Right lobe of liver (tissue), 6 donors: Measurements from ENCODE around the gene MRPL16. TPM values are rescaled to one million over a fixed set of nuclear protein-coding genes. Genes with fewer than 3 reads are reported as not detected.

ENCODE experiments used
- ATAC-seq, 4 donors: fragments of 200-7000 bp; cut with Tn5 transposase; one replicate each; pipeline ENCODE4 v1.9.1; 2020; ENCODE audit warnings: mild to moderate bottlenecking in 4 of 4, moderate library complexity in 4 of 4
- DNase-seq, 3 donors: peaks; one replicate each; pipeline ENCODE4 v3.0.0-alpha.2; 2020
- H3K27ac ChIP-seq, 3 donors: fragments of 200-600 bp; one replicate each; pipeline ENCODE4 v1.8.0; 2022
- H3K27me3 ChIP-seq, 2 donors: fragments of 200-600 bp; one replicate each; pipeline ENCODE4 v1.8.0; 2022
- H3K36me3 ChIP-seq, 4 donors: fragments of 200-600 bp; sonication (generic) in 1 of 4; one replicate each; pipeline versions ENCODE4 v1.5.1 to v1.8.0; 2017 to 2022; ENCODE audit warnings: control low read depth in 1 of 4
- H3K4me1 ChIP-seq, 4 donors: fragments of 200-600 bp; sonication (generic) in 1 of 4; one replicate each; pipeline versions ENCODE4 v1.5.1 to v1.8.0; 2017 to 2022; ENCODE audit warnings: control low read depth in 1 of 4
- H3K4me3 ChIP-seq, 3 donors: fragments of 200-600 bp; one replicate each; pipeline ENCODE4 v1.8.0; 2022
- H3K9me3 ChIP-seq, 4 donors: fragments of 200-600 bp; sonication (generic) in 1 of 4; one replicate each; pipeline versions ENCODE4 v1.5.1 to v1.8.0; 2017 to 2022; ENCODE audit warnings: control low read depth in 1 of 4
- CTCF ChIP-seq, 4 donors: fragments of 200-600 bp in 3 of 4; fragments of 450-650 bp in 1 of 4; IDR thresholded peaks; one replicate each; pipeline versions ENCODE4 v1.5.1 to v1.8.0; 2016 to 2022; ENCODE audit warnings: antibody characterized with exemption in 4 of 4, mild to moderate bottlenecking in 2 of 4
- POLR2A ChIP-seq: fragments of 450-650 bp; IDR thresholded peaks from one replicate; pipeline ENCODE4 v1.6.1; 2017; ENCODE audit warnings: antibody characterized with exemption, mild to moderate bottlenecking
- WGBS: methylation state at CpG from one replicate; pipeline ENCODE4 v1.1.6; 2018; ENCODE audit warnings: low coverage, low lambda C conversion rate; ENCODE audit not compliant: insufficient coverage; ENCODE audit errors: missing lambda C conversion rate; 5-methylcytosine and 5-hydroxymethylcytosine counted together
- intact Hi-C, 2 donors: fragments of 100-400 bp; cut with DNase I; formaldehyde crosslinking; loops; one replicate each; pipeline versions ENCODE4 v1.11.2 to v1.14.1; 2022
- total RNA-seq, 6 experiments: library from RNA; depleted of rRNA in 2 of 6; stranded (reverse); fragments of >200 nt in 2 of 6; fragmentation: NEBNext Ultra II Directional in 3 of 6; extraction: Animal tissue kit (Norgen Biotek cat#: 25700) in 3 of 6; gene quantifications; one replicate each; pipeline versions ENCODE4 v1.1.0 to v1.2.4, GENCODE V29; 2016 to 2023
- donor health status: DM: no; HTN: yes; CAD: no.
- donor health status: DM: no; HTN: no; CAD: no.
- donor health status: DM: no; HTN: no; CAD: no.
- donor health status: DM: no; HTN: yes; CAD: no.
- donor health status: DM: no; HTN: yes; CAD: no.

Gene MRPL16
- total RNA-seq, 6 experiments from 2014 or later = 30.6 to 48.3 (median 37.3) TPM

GRCh38 chr11:59765068-59765735 lies 45.4 kb downstream of the MRPL16 start:
- WGBS = 94% methylated on average over 3 of the region's 4 CpGs
- ATAC-seq (no peak), DNase-seq (no peak)
- no peak overlapping the region for H3K27ac ChIP-seq
- TF ChIP-seq CTCF (IDR thresholded peaks at IDR 0.05) (no peak), POLR2A (no peak)
- H3K27me3 ChIP-seq = no peaks in the 10 kb centered on the region
- H3K9me3 ChIP-seq = no peaks in the 10 kb centered on the region
- H3K36me3 ChIP-seq = no peaks in the 10 kb centered on the region
- no peak overlapping the region for H3K4me3 ChIP-seq
- peaks cover 0 to 4% (median 0%) of the 10 kb centered on the region in 4 donors for H3K4me1 ChIP-seq
- intact Hi-C loops = no loop called here

- Histone ChIP-seq H3K27me3 (no peaks in the 10 kb centered on the region), H3K27ac (no peak overlapping the region), H3K4me1 (no peaks in the 10 kb centered on the region), H3K4me3 (no peak overlapping the region), H3K9me3 (no peaks in the 10 kb centered on the region), H3K36me3 (no peaks in the 10 kb centered on the region)
- intact Hi-C loops = loop anchor here in 1 of 2 donors (5.0 kb wide), 1 partner anchor 35 kb away; no protein-coding TSS in a partner anchor
- TF ChIP-seq CTCF (IDR thresholded peaks at IDR 0.05) (no peak), POLR2A (no peak)
- no peak for DNase-seq
- ATAC-seq = peak; percentile 23 to 65 (median 28)
- 71% methylated on average over 6 of the region's 6 CpGs for WGBS
Observed at GRCh38 chr11:59761993-59762392, 48.6 kb downstream of the MRPL16 start.

- Histone ChIP-seq H3K27me3 (no peaks in the 10 kb centered on the region), H3K36me3 (no peaks in the 10 kb centered on the region), H3K27ac (no peak overlapping the region), H3K4me1 (no peaks in the 10 kb centered on the region), H3K9me3 (no peaks in the 10 kb centered on the region), H3K4me3 (no peak overlapping the region)
- WGBS = 90% methylated on average over 4 of the region's 4 CpGs
- TF ChIP-seq CTCF (IDR thresholded peaks at IDR 0.05) = no peak
- no peak for TF ChIP-seq POLR2A
- DNase-seq = no peak
- no peak for ATAC-seq
- intact Hi-C loops = loop anchor here in 1 of 2 donors (5.0 kb wide), 1 partner anchor 37 kb away; no protein-coding TSS in a partner anchor
Observed at GRCh38 chr11:59760771-59761170, 49.8 kb downstream of the MRPL16 start.

- intact Hi-C loops = loop anchor here in 1 of 2 donors (5.0 kb wide), 1 partner anchor 37 kb away; no protein-coding TSS in a partner anchor
- TF ChIP-seq CTCF (IDR thresholded peaks at IDR 0.05) (no peak), POLR2A (no peak)
- Histone ChIP-seq H3K4me1 (no peaks in the 10 kb centered on the region), H3K9me3 (no peaks in the 10 kb centered on the region), H3K4me3 (no peak overlapping the region), H3K36me3 (no peaks in the 10 kb centered on the region), H3K27me3 (no peaks in the 10 kb centered on the region), H3K27ac (no peak overlapping the region)
- ATAC-seq = no peak
- DNase-seq = no peak
- WGBS = 74% methylated on average over 4 of the region's 4 CpGs
Observed at GRCh38 chr11:59759900-59760299, 50.7 kb downstream of the MRPL16 start.
